Stimulated activated CD4-positive, alpha-beta T cell treated with anti-CD3 and anti-CD28 coated beads, Interleukin-2, amount 100 ng/mL, for 24 hours (primary cell): ENCODE measurements around the gene EXOC6.
"Not testable (repeated sequence)": the region's sequence is repeated elsewhere in the genome, so short reads cannot be mapped to it uniquely, and the experiment has no call there.

Experiments
- DNase-seq, 2 donors: peaks; one replicate each; pipeline ENCODE4 v3.0.0-alpha.2; 2020

EXOC6 gene

GRCh38 chr10:92946491-92946890 lies 98.2 kb downstream of the EXOC6 start:
- no peak for DNase-seq

GRCh38 chr10:92952573-92952972 lies 104.3 kb downstream of the EXOC6 start:
- not testable (repeated sequence) for DNase-seq

GRCh38 chr10:92957223-92958010 lies 109.1 kb downstream of the EXOC6 start:
- no peak for DNase-seq

- DNase-seq, result no peak
These were observed 113.3 kb downstream of the EXOC6 start for GRCh38 chr10:92961638-92962037.

GRCh38 chr10:92965314-92965713 lies 117.0 kb downstream of the EXOC6 start:
- no peak for DNase-seq

- DNase-seq, result no peak
These were observed 119.3 kb downstream of the EXOC6 start for GRCh38 chr10:92967641-92968040.

- no peak for DNase-seq
These were observed 120.8 kb downstream of the EXOC6 start for GRCh38 chr10:92969151-92969550.

GRCh38 chr10:92970301-92971070 lies 122.2 kb downstream of the EXOC6 start:
- no peak for DNase-seq

GRCh38 chr10:92972066-92972870 lies 123.9 kb downstream of the EXOC6 start:
- DNase-seq, result no peak

- DNase-seq, result no peak
These were observed 124.6 kb downstream of the EXOC6 start for GRCh38 chr10:92972886-92973285.

- not testable (repeated sequence) for DNase-seq
These were observed 128.0 kb downstream of the EXOC6 start for GRCh38 chr10:92976278-92976677.

- no peak for DNase-seq
These were observed 140.9 kb downstream of the EXOC6 start for GRCh38 chr10:92989250-92989649.

- peak; percentile 13 to 34 for DNase-seq
These were observed 142.3 kb downstream of the EXOC6 start for GRCh38 chr10:92990615-92991014.

- DNase-seq, result no peak
These were observed 143.2 kb downstream of the EXOC6 start for GRCh38 chr10:92991513-92991912.

GRCh38 chr10:92993699-92994272 lies 145.5 kb downstream of the EXOC6 start:
- no peak for DNase-seq

GRCh38 chr10:92995509-92995908 lies 147.2 kb downstream of the EXOC6 start:
- no peak for DNase-seq

GRCh38 chr10:92997620-92998019 lies 149.3 kb downstream of the EXOC6 start:
- DNase-seq, result no peak

GRCh38 chr10:92999191-92999590 lies 150.9 kb downstream of the EXOC6 start:
- no peak for DNase-seq

- DNase-seq, result no peak
These were observed 158.2 kb downstream of the EXOC6 start for GRCh38 chr10:93006435-93007039.

- DNase-seq, result no peak
These were observed 167.4 kb downstream of the EXOC6 start for GRCh38 chr10:93015722-93016121.

GRCh38 chr10:93023013-93023650 lies 174.8 kb downstream of the EXOC6 start:
- no peak for DNase-seq

- DNase-seq, result no peak
These were observed 177.8 kb downstream of the EXOC6 start for GRCh38 chr10:93026072-93026471.
